ENCODE measurements around the gene PDCL3.

DNA sequence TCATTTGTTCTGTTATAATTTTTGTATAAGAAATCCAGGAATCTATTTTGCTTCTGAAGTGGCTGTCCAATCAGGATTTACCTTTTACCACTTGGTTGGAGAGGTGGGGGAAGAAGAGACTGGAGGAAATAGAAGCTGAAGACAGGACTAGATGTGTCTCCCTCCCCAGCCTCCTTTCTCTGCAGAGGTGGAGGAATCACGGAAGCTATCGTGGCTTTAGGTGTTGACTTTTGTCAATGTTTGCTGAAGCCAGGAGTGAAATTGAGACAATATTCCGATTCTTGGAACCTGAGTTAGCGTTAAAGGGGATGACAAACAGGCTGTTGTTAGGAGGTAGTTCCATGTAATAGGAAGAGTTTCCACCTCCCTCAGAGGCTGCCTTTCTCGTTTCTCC lies 43.5 kb downstream of the PDCL3 start:
- TF ChIP-seq, protein P1, sequence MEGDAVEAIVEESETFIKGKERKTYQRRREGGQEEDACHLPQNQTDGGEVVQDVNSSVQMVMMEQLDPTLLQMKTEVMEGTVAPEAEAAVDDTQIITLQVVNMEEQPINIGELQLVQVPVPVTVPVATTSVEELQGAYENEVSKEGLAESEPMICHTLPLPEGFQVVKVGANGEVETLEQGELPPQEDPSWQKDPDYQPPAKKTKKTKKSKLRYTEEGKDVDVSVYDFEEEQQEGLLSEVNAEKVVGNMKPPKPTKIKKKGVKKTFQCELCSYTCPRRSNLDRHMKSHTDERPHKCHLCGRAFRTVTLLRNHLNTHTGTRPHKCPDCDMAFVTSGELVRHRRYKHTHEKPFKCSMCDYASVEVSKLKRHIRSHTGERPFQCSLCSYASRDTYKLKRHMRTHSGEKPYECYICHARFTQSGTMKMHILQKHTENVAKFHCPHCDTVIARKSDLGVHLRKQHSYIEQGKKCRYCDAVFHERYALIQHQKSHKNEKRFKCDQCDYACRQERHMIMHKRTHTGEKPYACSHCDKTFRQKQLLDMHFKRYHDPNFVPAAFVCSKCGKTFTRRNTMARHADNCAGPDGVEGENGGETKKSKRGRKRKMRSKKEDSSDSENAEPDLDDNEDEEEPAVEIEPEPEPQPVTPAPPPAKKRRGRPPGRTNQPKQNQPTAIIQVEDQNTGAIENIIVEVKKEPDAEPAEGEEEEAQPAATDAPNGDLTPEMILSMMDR (IDR thresholded peaks at IDR 0.05) = no peak
- TF ChIP-seq EZH2 (IDR thresholded peaks at IDR 0.05) = no peak
